Muscle layer of colon (tissue), 2 donors: Measurements from ENCODE around the gene SRGAP3.
A peak's percentile ranks its signal among the peaks of the same experiment; 100 is the strongest.

Experiments
- H3K27ac ChIP-seq: one replicate; pipeline ENCODE4 v1.7.0; 2013; ENCODE audit warnings: low read depth, mild to moderate bottlenecking, low read length, moderate library complexity
- H3K27me3 ChIP-seq, 2 donors: one replicate each; pipeline ENCODE4 v1.7.0; 2013; ENCODE audit warnings: low read length in 2 of 2, mild to moderate bottlenecking in 2 of 2; ENCODE audit not compliant: insufficient read depth in 2 of 2, control insufficient read depth in 1 of 2
- H3K36me3 ChIP-seq: one replicate; pipeline ENCODE4 v1.7.0; 2013; ENCODE audit warnings: mild to moderate bottlenecking, low read length; ENCODE audit not compliant: insufficient read depth
- H3K4me1 ChIP-seq: one replicate; pipeline ENCODE4 v1.7.0; 2013; ENCODE audit warnings: mild to moderate bottlenecking, low read length; ENCODE audit not compliant: insufficient read depth
- H3K4me3 ChIP-seq, 2 donors: one replicate each; pipeline ENCODE4 v1.7.0; 2013; ENCODE audit warnings: low read length in 2 of 2, low read depth in 1 of 2, mild to moderate bottlenecking in 1 of 2, moderate library complexity in 1 of 2
- H3K9ac ChIP-seq: one replicate; pipeline ENCODE4 v1.7.0; 2013; ENCODE audit warnings: low read length
- H3K9me3 ChIP-seq: one replicate; pipeline ENCODE4 v1.7.0; 2013; ENCODE audit warnings: mild to moderate bottlenecking, low read length
- donor health status: abdominal sarcoma.
- donor health status: Adenocarcinoma of cecum.

Gene SRGAP3

DNA sequence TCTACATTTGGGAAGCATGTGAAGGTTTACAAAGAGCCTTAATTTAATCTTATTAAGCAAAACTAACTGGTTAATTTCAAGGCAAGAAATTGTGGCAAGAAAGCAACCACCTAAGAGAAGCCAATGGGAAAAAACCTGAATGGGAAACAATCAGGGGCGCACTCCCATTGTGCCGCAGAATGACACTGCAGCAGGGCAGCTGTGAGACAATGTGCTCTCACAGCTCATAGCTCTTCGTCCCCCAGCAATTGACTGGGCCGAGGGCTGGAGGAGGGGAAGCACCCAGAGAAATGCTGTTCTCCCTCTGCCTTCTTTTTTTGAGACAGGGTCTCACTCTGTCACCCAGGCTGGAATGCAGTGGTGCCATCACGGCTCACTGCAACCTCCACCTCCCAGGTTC, 192.9 kb downstream of the SRGAP3 start:
- H3K4me1 ChIP-seq: no peaks in the 10 kb centered on the region
- H3K9me3 ChIP-seq: no peaks in the 10 kb centered on the region
- no peaks in the 10 kb centered on the region for H3K27me3 ChIP-seq
- no peak overlapping the region for H3K27ac ChIP-seq
- H3K4me3 ChIP-seq: no peak overlapping the region
- no peak overlapping the region for H3K9ac ChIP-seq
- H3K36me3 ChIP-seq: peaks cover 5% of the 10 kb centered on the region

GRCh38 chr3:9047452-9048346, 201.7 kb downstream of the SRGAP3 start:
- no peaks in the 10 kb centered on the region for H3K27me3 ChIP-seq
- H3K36me3 ChIP-seq: no peaks in the 10 kb centered on the region
- no peak overlapping the region for H3K4me3 ChIP-seq
- H3K4me1 ChIP-seq: no peaks in the 10 kb centered on the region
- no peak overlapping the region for H3K27ac ChIP-seq
- no peak overlapping the region for H3K9ac ChIP-seq
- no peaks in the 10 kb centered on the region for H3K9me3 ChIP-seq

- Histone ChIP-seq H3K27ac (no peak overlapping the region), H3K9ac (no peak overlapping the region), H3K4me3 (no peak overlapping the region), H3K27me3 (no peaks in the 10 kb centered on the region), H3K4me1 (no peaks in the 10 kb centered on the region), H3K9me3 (no peaks in the 10 kb centered on the region), H3K36me3 (no peaks in the 10 kb centered on the region)
Observed at GRCh38 chr3:9045371-9045770, 204.1 kb downstream of the SRGAP3 start.

DNA sequence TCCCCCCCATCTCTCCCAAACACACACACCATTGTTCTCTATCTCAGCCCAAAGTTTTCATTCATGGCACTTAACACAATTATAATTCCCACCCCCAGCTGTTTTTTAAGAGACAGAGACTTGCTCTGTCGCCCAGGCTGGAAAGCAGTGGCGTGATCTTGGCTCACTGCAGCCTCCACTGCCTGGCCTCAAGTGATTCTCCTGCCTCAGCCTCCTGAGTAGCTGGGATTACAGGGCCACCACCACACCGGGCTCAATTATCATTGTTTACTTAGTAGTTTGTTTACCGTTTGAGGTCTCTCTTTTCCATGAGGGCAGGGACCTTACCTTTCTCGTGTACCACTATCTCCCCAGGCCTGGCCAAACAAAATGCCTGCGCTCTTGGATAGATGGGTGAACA, 206.4 kb downstream of the SRGAP3 start:
- H3K36me3 ChIP-seq: no peaks in the 10 kb centered on the region

GRCh38 chr3:9041626-9042025, 207.8 kb downstream of the SRGAP3 start:
- Histone ChIP-seq H3K9ac (no peak overlapping the region), H3K36me3 (no peaks in the 10 kb centered on the region), H3K4me3 (no peak overlapping the region)

More for the DNA sequence above, 206.4 kb downstream of the SRGAP3 start:
- no peak overlapping the region for H3K9ac ChIP-seq
- H3K4me3 ChIP-seq: no peak overlapping the region
- no peaks in the 10 kb centered on the region for H3K4me1 ChIP-seq
- H3K27ac ChIP-seq: no peak overlapping the region
- H3K9me3 ChIP-seq: no peaks in the 10 kb centered on the region
- no peaks in the 10 kb centered on the region for H3K27me3 ChIP-seq

GRCh38 chr3:9040996-9041395, 208.4 kb downstream of the SRGAP3 start:
- H3K9ac ChIP-seq: no peak overlapping the region
- no peak overlapping the region for H3K27ac ChIP-seq
- H3K36me3 ChIP-seq: no peaks in the 10 kb centered on the region
- no peaks in the 10 kb centered on the region for H3K27me3 ChIP-seq
- H3K4me1 ChIP-seq: peaks cover 16% of the 10 kb centered on the region
- H3K4me3 ChIP-seq: no peak overlapping the region
- H3K9me3 ChIP-seq: no peaks in the 10 kb centered on the region

More at GRCh38 chr3:9041626-9042025, 207.8 kb downstream of the SRGAP3 start:
- Histone ChIP-seq H3K9me3 (no peaks in the 10 kb centered on the region), H3K27me3 (no peaks in the 10 kb centered on the region), H3K4me1 (peaks cover 10% of the 10 kb centered on the region), H3K27ac (no peak overlapping the region)

DNA sequence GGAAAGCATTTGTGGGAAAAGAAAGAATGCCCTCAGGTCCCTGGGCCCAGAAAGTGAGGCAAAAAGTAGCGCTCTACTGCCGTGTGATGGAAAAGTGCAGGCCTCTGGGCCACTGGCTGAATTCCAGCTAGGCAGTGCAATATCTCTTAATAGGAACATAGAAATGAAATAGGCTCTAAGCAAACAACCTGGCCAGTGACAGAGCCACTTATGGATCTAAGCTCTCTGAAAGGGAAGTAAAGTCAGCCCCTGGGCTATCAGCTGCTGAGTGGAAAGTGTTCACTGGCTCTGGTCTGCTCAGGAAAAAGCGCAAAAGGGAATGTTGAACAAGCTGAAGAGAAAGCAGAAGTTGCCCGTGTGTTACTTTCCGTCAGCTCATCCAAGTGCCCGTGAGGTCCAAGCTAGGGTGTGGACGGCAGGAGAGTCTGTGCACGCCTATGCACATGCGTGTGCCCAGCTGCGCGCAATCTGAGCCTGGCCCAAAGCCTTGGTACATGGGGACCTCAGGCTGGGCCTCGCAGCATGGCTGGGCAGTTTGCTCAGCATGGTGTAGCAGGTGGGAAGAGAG, 212.2 kb downstream of the SRGAP3 start:
- H3K4me3 ChIP-seq: peak overlapping the region in 1 of 2 donors; percentile 25
- H3K27ac ChIP-seq: peak overlapping the region; percentile 4
- no peak overlapping the region for H3K9ac ChIP-seq

GRCh38 chr3:9036404-9037131, 212.9 kb downstream of the SRGAP3 start:
- Histone ChIP-seq H3K27me3 (no peaks in the 10 kb centered on the region), H3K36me3 (no peaks in the 10 kb centered on the region), H3K4me1 (peaks cover 17% of the 10 kb centered on the region), H3K9ac (no peak overlapping the region), H3K4me3 (peak overlapping the region in 1 of 2 donors; percentile 25), H3K27ac (peak overlapping the region; percentile 4), H3K9me3 (no peaks in the 10 kb centered on the region)

More for the DNA sequence above, 212.2 kb downstream of the SRGAP3 start:
- peaks cover 17% of the 10 kb centered on the region for H3K4me1 ChIP-seq
- no peaks in the 10 kb centered on the region for H3K36me3 ChIP-seq
- no peaks in the 10 kb centered on the region for H3K9me3 ChIP-seq
- H3K27me3 ChIP-seq: no peaks in the 10 kb centered on the region

DNA sequence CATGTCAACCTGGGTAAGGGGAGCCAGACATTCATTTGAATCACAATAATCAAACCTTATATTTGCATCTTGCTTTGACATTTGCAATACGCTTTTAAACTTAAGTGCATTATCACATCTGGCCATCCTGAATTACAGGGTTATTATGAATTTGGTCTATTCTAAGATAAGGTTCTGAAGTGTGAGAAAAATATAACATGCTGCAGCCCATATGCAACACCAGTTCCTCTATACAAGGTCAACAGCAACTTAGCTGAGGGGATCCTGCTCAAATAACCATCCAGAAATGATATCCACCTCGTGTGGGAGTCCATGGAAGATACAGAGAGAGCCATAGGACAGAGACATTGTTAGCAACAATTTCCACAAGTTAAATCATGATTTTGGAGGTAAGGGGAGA, 213.5 kb downstream of the SRGAP3 start:
- Histone ChIP-seq H3K27ac (no peak overlapping the region), H3K9ac (no peak overlapping the region), H3K4me1 (peaks cover 17% of the 10 kb centered on the region), H3K4me3 (no peak overlapping the region), H3K36me3 (no peaks in the 10 kb centered on the region), H3K27me3 (no peaks in the 10 kb centered on the region), H3K9me3 (no peaks in the 10 kb centered on the region)

DNA sequence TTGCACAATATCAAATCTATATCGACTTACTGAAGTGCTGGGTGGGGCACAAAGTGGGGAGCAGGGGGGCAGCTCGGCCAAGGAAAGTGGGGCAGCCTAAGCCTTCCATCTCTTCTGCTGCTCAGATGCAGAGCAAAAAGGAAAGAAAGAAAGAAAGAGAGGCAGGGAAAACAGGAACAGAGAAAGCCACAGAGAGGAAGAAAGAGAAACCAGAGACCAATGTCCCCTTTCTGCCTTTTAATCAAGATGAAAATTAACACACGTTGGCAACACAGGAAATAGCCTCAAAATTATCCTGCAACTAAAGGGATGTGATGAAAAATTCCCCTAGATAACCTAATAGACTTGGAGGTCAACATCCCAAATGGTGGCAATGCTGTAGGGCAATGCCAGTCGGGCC, 214.0 kb downstream of the SRGAP3 start:
- no peaks in the 10 kb centered on the region for H3K9me3 ChIP-seq
- no peak overlapping the region for H3K9ac ChIP-seq
- H3K27ac ChIP-seq: no peak overlapping the region
- no peak overlapping the region for H3K4me3 ChIP-seq
- H3K27me3 ChIP-seq: no peaks in the 10 kb centered on the region
- H3K36me3 ChIP-seq: no peaks in the 10 kb centered on the region
- peaks cover 17% of the 10 kb centered on the region for H3K4me1 ChIP-seq

DNA sequence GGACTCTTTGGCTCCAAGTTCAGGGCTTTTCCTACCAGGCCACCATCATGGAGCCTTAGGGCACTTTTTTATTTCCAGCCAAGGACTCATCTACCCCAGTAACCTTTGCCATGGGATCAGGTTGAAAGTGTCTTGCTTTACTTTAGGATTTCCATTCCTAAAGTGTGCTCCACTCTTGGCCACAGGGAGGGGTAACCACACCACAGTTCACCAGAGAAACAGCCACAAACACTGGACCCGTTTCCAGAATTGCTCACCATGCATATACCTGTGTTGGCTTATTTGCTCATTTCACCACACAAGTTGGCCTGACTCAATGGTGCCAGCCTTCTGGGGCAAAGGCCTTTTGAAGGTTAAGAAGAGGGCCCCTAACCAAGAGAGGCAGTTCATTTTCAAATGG, 215.6 kb downstream of the SRGAP3 start:
- H3K9ac ChIP-seq: no peak overlapping the region
- peaks cover 17% of the 10 kb centered on the region for H3K4me1 ChIP-seq
- H3K27me3 ChIP-seq: no peaks in the 10 kb centered on the region
- H3K4me3 ChIP-seq: no peak overlapping the region
- H3K36me3 ChIP-seq: no peaks in the 10 kb centered on the region
- H3K9me3 ChIP-seq: no peaks in the 10 kb centered on the region
- no peak overlapping the region for H3K27ac ChIP-seq
